NCI-H1930 (cell line): ENCODE measurements around the gene RABL3.
"Not testable (repeated sequence)": the region's sequence is repeated elsewhere in the genome, so short reads cannot be mapped to it uniquely, and the experiment has no call there.

Experiments
- DNase-seq, 2 experiments: peaks; one replicate each; lab custom pipeline; 2025; lab: John Stamatoyannopoulos, UW

RABL3 gene, protein sequence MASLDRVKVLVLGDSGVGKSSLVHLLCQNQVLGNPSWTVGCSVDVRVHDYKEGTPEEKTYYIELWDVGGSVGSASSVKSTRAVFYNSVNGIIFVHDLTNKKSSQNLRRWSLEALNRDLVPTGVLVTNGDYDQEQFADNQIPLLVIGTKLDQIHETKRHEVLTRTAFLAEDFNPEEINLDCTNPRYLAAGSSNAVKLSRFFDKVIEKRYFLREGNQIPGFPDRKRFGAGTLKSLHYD

GRCh38 chr3:120742198-120742848 lies at the start of gene RABL3, which contains the start of gene GTF2E1:
Gene RABL3 (minus strand): TSS chr3:120742516. CDS start chr3:120742507, 9 bp downstream.
Gene GTF2E1 (plus strand): TSS chr3:120742744. CDS start chr3:120750553, 7,809 bp downstream.
- peak; percentile 98 for DNase-seq

- DNase-seq: no peak
These were observed 49.6 kb upstream of the RABL3 start for GRCh38 chr3:120791913-120792312.

GRCh38 chr3:120791010-120791409 lies 48.7 kb upstream of the RABL3 start:
- DNase-seq: no peak

DNA sequence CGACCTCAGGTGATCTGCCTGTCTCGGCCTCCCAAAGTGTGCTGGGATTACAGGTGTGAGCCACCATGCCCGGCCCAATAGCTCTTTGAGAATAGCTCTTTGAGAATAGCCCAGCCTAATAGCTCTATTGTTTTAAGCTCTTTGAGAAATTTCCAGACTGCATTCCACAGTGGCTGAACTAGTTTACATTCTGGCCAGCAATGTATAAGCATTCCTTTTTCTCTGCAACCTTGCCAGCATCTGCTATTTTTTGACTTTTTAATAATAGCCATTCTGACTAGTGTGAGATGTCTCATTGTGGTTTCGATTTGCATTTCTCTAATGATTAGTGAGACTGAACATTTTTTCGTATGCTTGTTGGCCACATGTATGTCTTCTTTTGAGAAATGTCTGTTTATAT lies 43.5 kb upstream of the RABL3 start:
- DNase-seq: not testable (repeated sequence)

DNA sequence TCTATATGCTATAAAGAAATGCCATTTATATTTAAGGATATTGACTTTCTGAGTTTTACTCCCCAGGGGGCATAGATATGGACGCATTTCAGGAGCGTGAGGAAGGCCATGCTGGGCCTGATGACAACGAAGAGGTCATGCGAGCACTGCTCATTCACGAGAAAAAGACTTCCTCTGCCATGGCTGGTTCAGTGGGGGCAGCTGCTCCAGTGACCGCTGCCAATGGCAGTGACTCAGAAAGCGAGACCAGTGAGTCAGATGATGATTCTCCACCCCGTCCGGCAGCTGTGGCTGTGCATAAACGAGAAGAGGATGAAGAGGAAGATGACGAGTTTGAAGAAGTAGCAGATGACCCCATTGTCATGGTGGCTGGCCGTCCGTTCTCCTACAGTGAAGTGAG lies 38.7 kb upstream of the RABL3 start:
- no peak for DNase-seq

DNA sequence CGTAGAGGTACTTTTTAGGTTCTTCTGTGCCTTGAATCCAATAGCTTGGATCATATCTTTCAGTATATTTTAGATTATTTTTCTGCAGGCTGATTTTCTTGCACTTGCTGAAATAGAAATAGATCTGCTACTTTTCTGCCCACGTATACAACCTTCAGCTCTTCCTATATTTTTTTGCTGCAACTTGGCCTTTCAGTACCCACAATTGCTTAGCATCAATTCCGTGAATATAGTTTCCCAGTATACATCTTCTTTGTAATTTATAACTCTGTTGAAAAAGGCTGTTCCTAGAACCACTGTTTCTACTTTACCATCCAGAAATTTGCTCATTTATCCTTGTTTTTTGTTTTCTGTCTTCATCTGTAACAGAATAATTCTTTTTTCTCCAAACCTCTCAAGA lies 36.5 kb upstream of the RABL3 start:
- no peak for DNase-seq

- no peak for DNase-seq
These were observed 33.1 kb upstream of the RABL3 start for GRCh38 chr3:120775411-120775810.

DNA sequence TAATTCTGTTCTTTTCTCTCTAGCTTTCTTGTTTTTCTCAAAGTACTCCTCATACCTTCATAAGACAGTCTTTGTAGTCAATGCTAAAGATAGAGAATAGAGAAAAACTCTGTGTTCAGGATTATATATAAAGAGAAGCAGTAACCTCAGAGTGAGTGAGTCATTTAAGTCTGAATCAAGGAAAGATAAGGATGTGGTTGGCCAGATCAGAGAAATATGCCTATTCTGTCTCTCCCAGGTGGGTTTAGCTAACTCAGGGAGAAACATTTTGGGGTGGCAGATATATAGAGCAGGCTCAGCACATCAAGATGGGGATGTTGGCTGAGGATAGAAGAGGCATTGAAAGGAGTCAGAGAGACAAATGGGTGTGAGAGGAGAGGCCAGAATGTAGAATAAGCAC lies 31.6 kb upstream of the RABL3 start:
- DNase-seq: no peak

DNA sequence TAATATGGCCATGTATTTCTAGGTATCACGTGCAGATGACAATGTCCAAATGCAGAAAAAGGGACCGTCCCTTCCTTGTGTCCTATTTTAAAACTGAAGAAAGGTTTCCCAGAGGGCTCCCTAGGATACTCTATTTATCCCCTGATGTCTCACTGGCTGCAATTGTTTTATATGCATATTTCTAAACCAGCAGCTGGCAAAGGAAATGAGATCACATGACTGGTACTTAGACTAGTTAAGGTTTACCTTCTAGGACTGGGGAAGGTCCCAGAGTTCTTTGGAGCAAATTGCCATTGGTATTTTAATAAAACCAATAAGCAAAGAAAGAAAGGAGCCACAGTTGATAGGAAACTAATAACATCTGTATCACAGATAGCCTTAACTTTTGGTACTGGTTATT lies 29.8 kb upstream of the RABL3 start:
- DNase-seq: no peak

DNA sequence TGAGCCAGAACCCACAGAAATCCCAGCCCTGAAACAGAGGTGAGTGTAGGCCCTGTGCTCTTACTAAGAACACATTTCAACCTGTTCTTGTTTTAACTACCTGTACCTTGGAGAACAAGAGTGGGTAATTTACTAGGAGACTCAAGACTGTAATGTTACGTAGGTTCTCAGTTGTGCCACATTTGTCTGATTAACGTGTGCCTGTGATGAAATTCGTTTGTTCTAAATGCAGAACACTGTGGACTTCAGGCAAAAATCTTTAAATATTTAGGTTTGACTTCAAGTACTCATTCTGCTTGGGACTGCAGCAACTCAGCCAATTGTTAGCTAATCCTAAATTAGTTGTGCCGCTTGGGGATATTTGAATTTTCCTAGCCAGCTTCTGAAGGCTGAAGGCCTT lies 28.6 kb upstream of the RABL3 start:
- no peak for DNase-seq

DNA sequence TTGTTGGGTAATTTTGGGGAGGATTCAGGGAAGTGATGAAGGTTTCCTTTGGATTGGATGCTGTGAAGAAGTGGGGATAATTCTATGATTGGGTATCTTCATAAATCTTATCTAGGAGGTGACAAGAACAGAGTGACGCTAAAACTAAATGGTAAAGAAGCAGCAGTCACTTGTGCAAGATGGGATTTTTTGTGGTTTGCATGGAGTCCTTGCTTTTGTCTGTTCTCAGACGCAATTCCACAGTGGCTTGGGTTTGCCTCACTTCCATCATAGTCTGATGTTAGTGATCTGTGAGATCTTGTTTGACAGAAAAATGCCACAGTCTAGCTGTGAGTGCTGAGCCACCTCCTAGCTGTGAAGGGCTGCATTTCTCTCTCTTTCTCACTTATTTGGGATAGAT lies 27.1 kb upstream of the RABL3 start:
- no peak for DNase-seq

GRCh38 chr3:120767106-120767505 lies 24.8 kb upstream of the RABL3 start:
- DNase-seq: no peak

- DNase-seq: no peak
These were observed 24.3 kb upstream of the RABL3 start for GRCh38 chr3:120766576-120766975.

GRCh38 chr3:120765830-120766493 lies 23.6 kb upstream of the RABL3 start:
- no peak for DNase-seq

GRCh38 chr3:120764206-120764605 lies 21.9 kb upstream of the RABL3 start:
- DNase-seq: no peak

- no peak for DNase-seq
These were observed 21.3 kb upstream of the RABL3 start for GRCh38 chr3:120763601-120764000.

- no peak for DNase-seq
These were observed 20.3 kb upstream of the RABL3 start for GRCh38 chr3:120762615-120763014.

DNA sequence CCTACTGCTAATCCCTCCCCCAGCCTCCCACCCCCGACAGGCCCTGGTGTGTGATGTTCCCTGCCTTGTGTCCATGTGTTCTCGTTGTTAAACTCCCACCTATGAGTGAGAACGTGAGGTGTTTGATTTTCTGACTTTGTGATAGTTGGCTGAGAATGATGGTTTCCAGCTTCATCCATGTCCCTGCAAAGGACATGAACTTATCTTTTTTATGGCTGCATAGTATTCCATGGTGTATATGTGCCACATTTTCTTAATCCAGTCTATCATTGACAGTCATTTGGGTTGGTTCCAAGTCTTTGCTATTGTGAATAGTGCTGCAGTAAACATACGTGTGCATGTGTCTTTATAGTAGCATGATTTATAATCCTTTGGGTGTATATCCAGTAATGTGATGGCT lies 16.2 kb upstream of the RABL3 start:
- not testable (repeated sequence) for DNase-seq

- DNase-seq: no peak
These were observed 13.7 kb upstream of the RABL3 start for GRCh38 chr3:120756061-120756460.

- DNase-seq: no peak
These were observed 11.5 kb upstream of the RABL3 start for GRCh38 chr3:120753810-120754209.

DNA sequence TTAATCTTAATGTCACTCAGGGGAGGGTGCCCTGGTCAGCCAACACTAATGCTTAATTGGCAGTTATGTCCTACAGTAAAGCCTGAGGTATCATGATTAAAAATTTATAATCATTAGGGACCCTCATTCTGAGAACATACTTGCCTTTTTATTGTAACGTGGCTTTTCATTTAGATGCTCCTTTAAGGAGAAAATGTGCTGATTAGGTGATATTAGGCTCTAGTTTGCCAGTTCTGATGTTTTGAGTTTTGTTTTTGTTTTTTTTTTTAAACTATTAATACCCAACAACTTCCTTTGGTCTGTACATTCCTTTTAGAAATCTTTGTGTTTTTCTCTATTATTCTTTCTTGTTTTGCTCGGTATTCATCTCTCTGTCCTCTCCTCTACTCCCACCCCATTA lies 10.5 kb upstream of the RABL3 start:
- no peak for DNase-seq

DNA sequence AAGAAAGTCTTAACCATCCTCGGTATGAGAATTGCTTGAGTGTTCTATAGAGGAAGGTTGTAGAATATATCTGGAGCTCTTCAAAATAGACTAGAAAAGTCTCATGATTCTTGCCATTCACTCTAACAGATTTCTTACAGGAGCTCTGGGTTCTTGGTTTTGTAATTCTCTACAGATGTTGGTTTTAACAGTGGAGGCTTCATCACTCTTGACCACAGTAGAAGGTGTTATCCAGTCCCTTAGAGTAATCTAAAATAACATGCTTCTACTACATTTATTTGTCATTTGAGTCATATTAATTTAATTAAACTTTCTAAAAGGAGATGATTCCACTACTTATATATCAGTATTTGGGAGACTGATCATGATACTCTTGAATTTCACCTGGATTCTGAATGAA lies 9.9 kb upstream of the RABL3 start:
- no peak for DNase-seq

DNA sequence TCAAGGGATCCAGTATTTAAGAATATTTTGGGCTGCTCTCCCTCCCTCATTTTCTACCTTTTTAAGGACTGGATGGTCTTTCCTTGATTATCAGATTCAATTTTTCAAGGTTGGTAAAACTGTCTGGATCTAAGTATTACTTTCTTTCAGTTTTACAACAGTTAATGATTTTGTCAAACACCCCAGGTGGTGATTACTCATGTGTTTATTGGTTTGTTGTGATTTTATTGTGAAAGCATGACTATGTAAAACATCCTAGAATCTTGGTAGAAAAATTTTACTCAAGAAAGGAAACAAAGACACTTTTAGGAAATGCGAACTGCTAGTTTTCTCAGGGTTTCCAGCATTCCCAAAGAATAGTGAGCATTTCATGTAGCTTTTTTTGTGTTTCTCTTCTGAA lies 7.5 kb upstream of the RABL3 start:
- DNase-seq: no peak
